Measurements from ENCODE around the gene CMTM5. TPM values are rescaled to one million over a fixed set of nuclear protein-coding genes. Genes with fewer than 3 reads are reported as not detected.
"Not testable (repeated sequence)": the region's sequence is repeated elsewhere in the genome, so short reads cannot be mapped to it uniquely, and the experiment has no call there.

Gene CMTM5
- total RNA-seq, 1 donor from 2014 or later, result 4.3 TPM

- Histone ChIP-seq H3K4me3 (no peak overlapping the region), H3K79me2 (ENCODE audit: low read depth) (no peaks in the 10 kb centered on the region), H3K4me2 (no peak overlapping the region), H3K9ac (no peak overlapping the region), H3F3A (ENCODE audit: low read depth) (no peaks in the 10 kb centered on the region), H3K27me3 (no peaks in the 10 kb centered on the region), H4K20me1 (ENCODE audit: low read depth) (no peaks in the 10 kb centered on the region), H3K27ac (no peak overlapping the region), H3K9me3 (ENCODE audit: low read depth) (no peaks in the 10 kb centered on the region), H3K36me3 (no peaks in the 10 kb centered on the region), H3K4me1 (no peaks in the 10 kb centered on the region), H2AFZ (replicated peaks) (no peak overlapping the region)
- TF ChIP-seq EZH2phosphoT487 (IDR thresholded peaks at IDR 0.05) (no peak), EZH2 (IDR thresholded peaks at IDR 0.05) (no peak), CTCF (IDR thresholded peaks at IDR 0.05) (no peak)
- H3K27ac Mint-ChIP-seq, result no peak overlapping the region
- H3K4me3 Mint-ChIP-seq, result no peak overlapping the region
- no peaks in the 10 kb centered on the region for H3K36me3 Mint-ChIP-seq
- peaks cover 11% of the 10 kb centered on the region for H3K27me3 Mint-ChIP-seq (ENCODE audit: insufficient read depth, low read depth)
- no peak for DNase-seq (ENCODE audit: low spot score)
- H3K9me3 Mint-ChIP-seq, result no peaks in the 10 kb centered on the region
- no peaks in the 10 kb centered on the region for H3K4me1 Mint-ChIP-seq
Observed at GRCh38 chr14:23387916-23388882, 11.4 kb downstream of the CMTM5 start.

GRCh38 chr14:23388996-23389395 lies 12.2 kb downstream of the CMTM5 start:
- DNase-seq (ENCODE audit: low spot score), result no peak
- TF ChIP-seq EZH2 (IDR thresholded peaks at IDR 0.05) (no peak), EZH2phosphoT487 (IDR thresholded peaks at IDR 0.05) (no peak), CTCF (IDR thresholded peaks at IDR 0.05) (no peak)

GRCh38 chr14:23389396-23389795 lies 12.6 kb downstream of the CMTM5 start:
- Histone ChIP-seq H3K9me3 (ENCODE audit: low read depth) (no peaks in the 10 kb centered on the region), H3K27me3 (no peaks in the 10 kb centered on the region), H3K4me3 (no peak overlapping the region), H3F3A (ENCODE audit: low read depth) (no peaks in the 10 kb centered on the region), H2AFZ (replicated peaks) (no peak overlapping the region), H3K4me2 (no peak overlapping the region), H3K4me1 (no peaks in the 10 kb centered on the region), H3K36me3 (no peaks in the 10 kb centered on the region), H3K79me2 (ENCODE audit: low read depth) (no peaks in the 10 kb centered on the region), H3K9ac (no peak overlapping the region), H3K27ac (no peak overlapping the region), H4K20me1 (ENCODE audit: low read depth) (no peaks in the 10 kb centered on the region)
- Mint-ChIP-seq H3K4me1 (no peaks in the 10 kb centered on the region), H3K9me3 (no peaks in the 10 kb centered on the region), H3K27me3 (ENCODE audit: insufficient read depth, low read depth) (peaks cover 14% of the 10 kb centered on the region), H3K27ac (peak overlapping the region; percentile 44), H3K36me3 (no peaks in the 10 kb centered on the region), H3K4me3 (no peak overlapping the region)
- no peak for DNase-seq (ENCODE audit: low spot score)
- TF ChIP-seq EZH2 (IDR thresholded peaks at IDR 0.05), result no peak
- TF ChIP-seq EZH2phosphoT487 (IDR thresholded peaks at IDR 0.05), result no peak
- TF ChIP-seq CTCF (IDR thresholded peaks at IDR 0.05), result no peak

More at GRCh38 chr14:23388996-23389395, 12.2 kb downstream of the CMTM5 start:
- Mint-ChIP-seq H3K27me3 (ENCODE audit: insufficient read depth, low read depth) (peaks cover 11% of the 10 kb centered on the region), H3K4me3 (no peak overlapping the region), H3K27ac (no peak overlapping the region), H3K9me3 (no peaks in the 10 kb centered on the region), H3K36me3 (no peaks in the 10 kb centered on the region), H3K4me1 (no peaks in the 10 kb centered on the region)
- H4K20me1 ChIP-seq (ENCODE audit: low read depth), result no peaks in the 10 kb centered on the region
- no peaks in the 10 kb centered on the region for H3K79me2 ChIP-seq (ENCODE audit: low read depth)
- no peak overlapping the region for H3K9ac ChIP-seq
- no peaks in the 10 kb centered on the region for H3K9me3 ChIP-seq (ENCODE audit: low read depth)
- no peak overlapping the region for H3K27ac ChIP-seq
- H2AFZ ChIP-seq (replicated peaks), result no peak overlapping the region
- H3K4me2 ChIP-seq, result no peak overlapping the region
- H3K36me3 ChIP-seq, result no peaks in the 10 kb centered on the region
- no peaks in the 10 kb centered on the region for H3K4me1 ChIP-seq
- H3F3A ChIP-seq (ENCODE audit: low read depth), result no peaks in the 10 kb centered on the region
- no peaks in the 10 kb centered on the region for H3K27me3 ChIP-seq
- H3K4me3 ChIP-seq, result no peak overlapping the region

- not testable (repeated sequence) for H3K79me2 ChIP-seq (ENCODE audit: low read depth); H3K9ac ChIP-seq; H3K4me3 ChIP-seq; H3K4me2 ChIP-seq; H3K4me1 Mint-ChIP-seq; H3K27me3 ChIP-seq; H4K20me1 ChIP-seq (ENCODE audit: low read depth); H3K27ac ChIP-seq; DNase-seq (ENCODE audit: low spot score); H2AFZ ChIP-seq (replicated peaks); H3K36me3 ChIP-seq; H3K9me3 ChIP-seq (ENCODE audit: low read depth); H3K9me3 Mint-ChIP-seq; H3K36me3 Mint-ChIP-seq; H3K4me1 ChIP-seq; H3K4me3 Mint-ChIP-seq; H3F3A ChIP-seq (ENCODE audit: low read depth)
- Mint-ChIP-seq H3K27me3 (ENCODE audit: insufficient read depth, low read depth) (peaks cover 13% of the 10 kb centered on the region), H3K27ac (peak overlapping the region; percentile 44)
Observed at GRCh38 chr14:23389871-23390270, 13.0 kb downstream of the CMTM5 start.
